Osteoblast (primary cell): Measurements from ENCODE around the gene TJP3. TPM values are rescaled to one million over a fixed set of nuclear protein-coding genes. Genes with fewer than 3 reads are reported as not detected.

ENCODE experiments used
- DNase-seq: peaks from one replicate; pipeline ENCODE4 v3.0.0; 2011; ENCODE audit warnings: low spot score, mixed read lengths; ENCODE audit not compliant: insufficient read length; ENCODE audit errors: missing footprints
- H2AFZ ChIP-seq: 2 replicates; pipeline ENCODE4 v1.6.0; 2011; ENCODE audit warnings: mild to moderate bottlenecking, low read length
- H3K27ac ChIP-seq: 2 replicates; pipeline ENCODE4 v1.5.1; 2011; ENCODE audit warnings: mild to moderate bottlenecking, low read depth, low read length, moderate library complexity
- H3K27me3 ChIP-seq: 2 replicates; pipeline ENCODE4 v1.6.0; 2012; ENCODE audit warnings: mild to moderate bottlenecking, control low read depth, inconsistent platforms, low read length, moderate library complexity; ENCODE audit not compliant: insufficient read depth
- H3K36me3 ChIP-seq: 2 replicates; pipeline ENCODE4 v1.5.1; 2011; ENCODE audit warnings: mild to moderate bottlenecking, low read length, control low read depth, moderate library complexity; ENCODE audit not compliant: insufficient read depth
- H3K4me1 ChIP-seq: 2 replicates; pipeline ENCODE4 v1.5.1; 2011; ENCODE audit warnings: mild to moderate bottlenecking, low read length, control low read depth, moderate library complexity; ENCODE audit not compliant: insufficient read depth
- H3K4me2 ChIP-seq: 2 replicates; pipeline ENCODE4 v1.6.0; 2011; ENCODE audit warnings: mild to moderate bottlenecking, low read length; ENCODE audit not compliant: insufficient read depth
- H3K4me3 ChIP-seq: fragments of 200-600 bp; sonication (generic); 3 replicates; pipeline ENCODE4 v1.5.1; 2012; ENCODE audit warnings: mild to moderate bottlenecking, low read length, inconsistent platforms; ENCODE audit not compliant: insufficient read depth
- H3K79me2 ChIP-seq: 2 replicates; pipeline ENCODE4 v1.6.0; 2012; ENCODE audit warnings: mild to moderate bottlenecking, low read length, control low read depth, inconsistent platforms; ENCODE audit not compliant: insufficient read depth
- H3K9me3 ChIP-seq: 2 replicates; pipeline ENCODE4 v1.5.1; 2011; ENCODE audit warnings: low read depth, low read length, control low read depth
- H4K20me1 ChIP-seq: 2 replicates; pipeline ENCODE4 v1.6.0; 2012; ENCODE audit warnings: mild to moderate bottlenecking, low read length, control low read depth; ENCODE audit not compliant: insufficient read depth
- CTCF ChIP-seq: IDR thresholded peaks from 2 replicates; pipeline ENCODE4 v1.5.1; 2011; ENCODE audit warnings: mild to moderate bottlenecking, low read depth, low read length, moderate library complexity; ENCODE audit errors: extremely low read depth
- total RNA-seq: library from RNA; depleted of rRNA; stranded (reverse); fragments of >200 nt; gene quantifications from 2 replicates; pipeline ENCODE4 v1.2.3, GENCODE V29; 2012

The TJP3 gene
- total RNA-seq, 1 donor: not detected

- no peak overlapping the region for H3K4me2 ChIP-seq
- H4K20me1 ChIP-seq: no peaks in the 10 kb centered on the region
- H3K27ac ChIP-seq: no peak overlapping the region
- no peaks in the 10 kb centered on the region for H3K36me3 ChIP-seq
- H3K4me1 ChIP-seq: no peaks in the 10 kb centered on the region
- DNase-seq: peak; percentile 81
- no peaks in the 10 kb centered on the region for H3K9me3 ChIP-seq
- no peak for TF ChIP-seq CTCF
- no peak overlapping the region for H3K4me3 ChIP-seq
- no peak overlapping the region for H2AFZ ChIP-seq
- no peaks in the 10 kb centered on the region for H3K27me3 ChIP-seq
- no peaks in the 10 kb centered on the region for H3K79me2 ChIP-seq
Observed at GRCh38 chr19:3773814-3774515, 65.8 kb downstream of the TJP3 start.

GRCh38 chr19:3774621-3775373, 66.6 kb downstream of the TJP3 start:
- no peaks in the 10 kb centered on the region for H3K4me1 ChIP-seq
- DNase-seq: peak; percentile 82
- H3K4me3 ChIP-seq: no peak overlapping the region
- no peak overlapping the region for H3K4me2 ChIP-seq
- no peaks in the 10 kb centered on the region for H3K9me3 ChIP-seq
- H3K36me3 ChIP-seq: no peaks in the 10 kb centered on the region
- H3K79me2 ChIP-seq: no peaks in the 10 kb centered on the region
- H3K27me3 ChIP-seq: no peaks in the 10 kb centered on the region
- H3K27ac ChIP-seq: no peak overlapping the region
- no peak for TF ChIP-seq CTCF
- no peak overlapping the region for H2AFZ ChIP-seq
- no peaks in the 10 kb centered on the region for H4K20me1 ChIP-seq

- Histone ChIP-seq H3K9me3 (no peaks in the 10 kb centered on the region), H3K36me3 (no peaks in the 10 kb centered on the region), H4K20me1 (no peaks in the 10 kb centered on the region), H2AFZ (no peak overlapping the region), H3K27ac (no peak overlapping the region), H3K4me3 (no peak overlapping the region), H3K79me2 (no peaks in the 10 kb centered on the region), H3K4me1 (no peaks in the 10 kb centered on the region), H3K27me3 (no peaks in the 10 kb centered on the region), H3K4me2 (no peak overlapping the region)
- no peak for DNase-seq
- no peak for TF ChIP-seq CTCF
Observed at GRCh38 chr19:3775374-3775711, 67.2 kb downstream of the TJP3 start.

- Histone ChIP-seq H2AFZ (no peak overlapping the region), H4K20me1 (no peaks in the 10 kb centered on the region), H3K4me3 (no peak overlapping the region), H3K79me2 (no peaks in the 10 kb centered on the region), H3K27ac (no peak overlapping the region), H3K4me1 (no peaks in the 10 kb centered on the region), H3K27me3 (no peaks in the 10 kb centered on the region), H3K36me3 (no peaks in the 10 kb centered on the region), H3K9me3 (no peaks in the 10 kb centered on the region), H3K4me2 (no peak overlapping the region)
- DNase-seq: peak; percentile 82
- no peak for TF ChIP-seq CTCF
Observed at GRCh38 chr19:3775831-3776230, 67.6 kb downstream of the TJP3 start.
